ENCODE results near the gene USP6NL. TPM values are rescaled to one million over a fixed set of nuclear protein-coding genes. Genes with fewer than 3 reads are reported as not detected.

USP6NL gene
- total and polyA plus RNA-seq, 9 of the 15 experiments (the other 6 are each of a cell fraction or from before 2014, with no cell fraction given) = 3.2 to 26.6 (median 19.8) TPM

GRCh38 chr10:11465406-11465805 is 146.0 kb downstream of the USP6NL start:
- ChIA-PET CTCF (ENCODE audit: low intra/inter-chr PET ratio) (no interaction called here), POLR2A (interaction anchor here (0.6 to 1.3 kb wide), 3 partner anchors 11 to 196 kb away, joined by 3 to 5 read pairs (median 3); no protein-coding TSS in a partner anchor)
- Histone ChIP-seq H3K9me3 (replicated peaks; ENCODE audit: control insufficient read depth, insufficient read depth, low read depth, low read length) (no peaks in the 10 kb centered on the region), H4K20me1 (replicated peaks; ENCODE audit: control insufficient read depth, insufficient read depth, low read length) (no peaks in the 10 kb centered on the region; the same call in 1 of the 2 replicates), H3K27ac (ENCODE audit: extremely low read depth, low read depth, low read length) (no peak overlapping the region), H3K4me1 (replicated peaks in 1 of 2; ENCODE audit: control insufficient read depth in 2 of 2, insufficient read depth in 2 of 2, low read length in 2 of 2) (no peaks in the 10 kb centered on the region), H3K4me2 (ENCODE audit: insufficient read depth, low read length) (no peak overlapping the region), H3K9me1 (ENCODE audit: control insufficient read depth, insufficient read depth, low read length) (no peaks in the 10 kb centered on the region), H3K79me2 (ENCODE audit: control insufficient read depth, insufficient read depth, low read length) (0 out of 3 replicates have a peak, but pooled peaks cover 5% of the 10 kb centered on the region), H3K9ac (ENCODE audit: insufficient read depth in 1 of 2, low read depth in 2 of 2, low read length in 2 of 2) (no peak overlapping the region), H3K27me3 (ENCODE audit: control insufficient read depth in 2 of 2, insufficient read depth in 2 of 2, low read length in 2 of 2) (no peaks in the 10 kb centered on the region), H3K36me3 (ENCODE audit: control insufficient read depth, insufficient read depth, low read length) (peaks cover 75% of the 10 kb centered on the region; the same call in 2 of the 3 replicates), H3K4me3 (no peak overlapping the region), H2AFZ (ENCODE audit: low read depth, low read length) (no peak overlapping the region)
- no peak for DNase-seq (ENCODE audit: extremely low read depth in 1 of 4, low spot score in 3 of 4)
- no peak for FAIRE-seq
- no TSS peak for BruUV-seq (replicated peaks)
- no peak for ATAC-seq
- intact Hi-C loops (cut with micrococcal nuclease) (no loop called here), in situ Hi-C loops (cut with MboI) (no loop called here)
- 92% methylated on average over 5 of the region's 5 CpGs for WGBS (ENCODE audit: insufficient coverage, low coverage, missing lambda C conversion rate)
- TF ChIP-seq, protein P1, sequence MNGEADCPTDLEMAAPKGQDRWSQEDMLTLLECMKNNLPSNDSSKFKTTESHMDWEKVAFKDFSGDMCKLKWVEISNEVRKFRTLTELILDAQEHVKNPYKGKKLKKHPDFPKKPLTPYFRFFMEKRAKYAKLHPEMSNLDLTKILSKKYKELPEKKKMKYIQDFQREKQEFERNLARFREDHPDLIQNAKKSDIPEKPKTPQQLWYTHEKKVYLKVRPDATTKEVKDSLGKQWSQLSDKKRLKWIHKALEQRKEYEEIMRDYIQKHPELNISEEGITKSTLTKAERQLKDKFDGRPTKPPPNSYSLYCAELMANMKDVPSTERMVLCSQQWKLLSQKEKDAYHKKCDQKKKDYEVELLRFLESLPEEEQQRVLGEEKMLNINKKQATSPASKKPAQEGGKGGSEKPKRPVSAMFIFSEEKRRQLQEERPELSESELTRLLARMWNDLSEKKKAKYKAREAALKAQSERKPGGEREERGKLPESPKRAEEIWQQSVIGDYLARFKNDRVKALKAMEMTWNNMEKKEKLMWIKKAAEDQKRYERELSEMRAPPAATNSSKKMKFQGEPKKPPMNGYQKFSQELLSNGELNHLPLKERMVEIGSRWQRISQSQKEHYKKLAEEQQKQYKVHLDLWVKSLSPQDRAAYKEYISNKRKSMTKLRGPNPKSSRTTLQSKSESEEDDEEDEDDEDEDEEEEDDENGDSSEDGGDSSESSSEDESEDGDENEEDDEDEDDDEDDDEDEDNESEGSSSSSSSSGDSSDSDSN (IDR thresholded peaks at IDR 0.05; ENCODE audit: borderline replicate concordance in 1 of 2, low read depth in 2 of 2, low read length in 2 of 2) = no peak
- TF ChIP-seq ZNF785 (CRISPR knock-in tag; IDR thresholded peaks at IDR 0.05) = no peak
- TF ChIP-seq RAD51 (IDR thresholded peaks at IDR 0.05; ENCODE audit: borderline replicate concordance, low read depth) = no peak
- TF ChIP-seq ZNF778 (CRISPR knock-in tag; IDR thresholded peaks at IDR 0.05) = no peak
- no peak for TF ChIP-seq GTF3C2 (IDR thresholded peaks at IDR 0.05; ENCODE audit: borderline replicate concordance, extremely low read depth, insufficient read length)
- no peak for TF ChIP-seq CLOCK (CRISPR knock-in tag; IDR thresholded peaks at IDR 0.05; ENCODE audit: borderline replicate concordance)
- TF ChIP-seq SREBF1 (IDR thresholded peaks at IDR 0.05; ENCODE audit: borderline replicate concordance, low read depth, low read length) = no peak
- TF ChIP-seq, protein P2, sequence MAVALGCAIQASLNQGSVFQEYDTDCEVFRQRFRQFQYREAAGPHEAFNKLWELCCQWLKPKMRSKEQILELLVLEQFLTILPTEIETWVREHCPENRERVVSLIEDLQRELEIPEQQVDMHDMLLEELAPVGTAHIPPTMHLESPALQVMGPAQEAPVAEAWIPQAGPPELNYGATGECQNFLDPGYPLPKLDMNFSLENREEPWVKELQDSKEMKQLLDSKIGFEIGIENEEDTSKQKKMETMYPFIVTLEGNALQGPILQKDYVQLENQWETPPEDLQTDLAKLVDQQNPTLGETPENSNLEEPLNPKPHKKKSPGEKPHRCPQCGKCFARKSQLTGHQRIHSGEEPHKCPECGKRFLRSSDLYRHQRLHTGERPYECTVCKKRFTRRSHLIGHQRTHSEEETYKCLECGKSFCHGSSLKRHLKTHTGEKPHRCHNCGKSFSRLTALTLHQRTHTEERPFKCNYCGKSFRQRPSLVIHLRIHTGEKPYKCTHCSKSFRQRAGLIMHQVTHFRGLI (CRISPR knock-in tag; IDR thresholded peaks at IDR 0.05) = no peak
